HFFc6 (cell line): ENCODE data around the gene SSBP3. TPM values are rescaled to one million over a fixed set of nuclear protein-coding genes. Genes with fewer than 3 reads are reported as not detected.

Experiments used
- DNase-seq: peaks from one replicate; pipeline ENCODE4 v3.0.0-alpha.2; 2018
- H3K27ac Mint-ChIP-seq: 2 replicates; pipeline ENCODE4 v1.8.0; 2020; ENCODE audit warnings: mild to moderate bottlenecking, mixed read lengths
- H3K27me3 Mint-ChIP-seq: 2 replicates; pipeline ENCODE4 v1.8.0; 2021; ENCODE audit warnings: mild to moderate bottlenecking, moderate library complexity, mixed read lengths; ENCODE audit not compliant: insufficient read depth
- H3K36me3 Mint-ChIP-seq: 2 replicates; pipeline ENCODE4 v1.8.0; 2021; ENCODE audit warnings: low read depth, mixed read lengths
- H3K4me1 Mint-ChIP-seq: 2 replicates; pipeline ENCODE4 v1.8.0; 2020; ENCODE audit warnings: low read depth, mixed read lengths
- H3K4me3 Mint-ChIP-seq: 2 replicates; pipeline ENCODE4 v1.8.0; 2020; ENCODE audit warnings: mild to moderate bottlenecking, moderate library complexity, mixed read lengths
- H3K9me3 Mint-ChIP-seq: 2 replicates; pipeline ENCODE4 v1.8.0; 2020; ENCODE audit warnings: mild to moderate bottlenecking, mixed read lengths
- CTCF ChIP-seq: fragments of 200-600 bp; sonication (generic); IDR thresholded peaks from 2 replicates; pipeline ENCODE4 v1.5.0; 2021; ENCODE audit warnings: antibody characterized with exemption, mild to moderate bottlenecking
- total RNA-seq, 6 experiments: library from RNA; stranded (reverse); fragmentation: NEBNext Ultra II Directional; extraction: Animal tissue kit (Norgen Biotek cat#: 25700); gene quantifications; 2 replicates in 1 of 6; 3 replicates in 5 of 6; pipeline ENCODE4 v1.2.3, GENCODE V29; 2021

SSBP3 gene
- total RNA-seq, 6 experiments from 2014 or later, result 42.3 to 72.2 (median 58.1) TPM

- DNase-seq, result peak; percentile 42
- no peaks in the 10 kb centered on the region for H3K9me3 Mint-ChIP-seq
These were observed 156.3 kb downstream of the SSBP3 start for GRCh38 chr1:54249819-54250435.

GRCh38 chr1:54248966-54249365 lies 157.2 kb downstream of the SSBP3 start:
- Mint-ChIP-seq H3K9me3 (no peaks in the 10 kb centered on the region), H3K27me3 (peaks cover 7% of the 10 kb centered on the region), H3K27ac (peak overlapping the region; percentile 54), H3K36me3 (peaks cover 6% of the 10 kb centered on the region), H3K4me3 (no peak overlapping the region), H3K4me1 (peaks cover 28% of the 10 kb centered on the region)
- DNase-seq, result no peak
- no peak for TF ChIP-seq CTCF

More at GRCh38 chr1:54249819-54250435, 156.3 kb downstream of the SSBP3 start:
- peaks cover 4% of the 10 kb centered on the region for H3K27me3 Mint-ChIP-seq
- no peak overlapping the region; the same call in 1 of the 2 replicates for H3K27ac Mint-ChIP-seq
- peaks cover 6% of the 10 kb centered on the region; the same call in 1 of the 2 replicates for H3K36me3 Mint-ChIP-seq
- peaks cover 38% of the 10 kb centered on the region for H3K4me1 Mint-ChIP-seq
- no peak overlapping the region for H3K4me3 Mint-ChIP-seq
- TF ChIP-seq CTCF, result no peak

- Mint-ChIP-seq H3K27ac (no peak overlapping the region), H3K9me3 (no peaks in the 10 kb centered on the region), H3K4me3 (no peak overlapping the region), H3K27me3 (peaks cover 5% of the 10 kb centered on the region), H3K36me3 (peaks cover 6% of the 10 kb centered on the region), H3K4me1 (peaks cover 18% of the 10 kb centered on the region)
- DNase-seq, result no peak
- no peak for TF ChIP-seq CTCF
These were observed 158.2 kb downstream of the SSBP3 start for GRCh38 chr1:54247863-54248515.

- TF ChIP-seq CTCF, result no peak
- DNase-seq, result no peak
- Mint-ChIP-seq H3K4me1 (peaks cover 13% of the 10 kb centered on the region), H3K9me3 (no peaks in the 10 kb centered on the region), H3K4me3 (no peak overlapping the region), H3K27me3 (peaks cover 3% of the 10 kb centered on the region), H3K27ac (no peak overlapping the region), H3K36me3 (peaks cover 6% of the 10 kb centered on the region)
These were observed 160.0 kb downstream of the SSBP3 start for GRCh38 chr1:54246116-54246721.

GRCh38 chr1:54245501-54245900 lies 160.7 kb downstream of the SSBP3 start:
- Mint-ChIP-seq H3K4me1 (peaks cover 13% of the 10 kb centered on the region), H3K9me3 (no peaks in the 10 kb centered on the region), H3K4me3 (no peak overlapping the region), H3K36me3 (peaks cover 6% of the 10 kb centered on the region), H3K27ac (no peak overlapping the region), H3K27me3 (peaks cover 4% of the 10 kb centered on the region)
- no peak for TF ChIP-seq CTCF
- no peak for DNase-seq
